GM12873 (cell line): Measurements from ENCODE around the gene GPNMB.

Experiments
- CTCF ChIP-seq: IDR thresholded peaks from 2 replicates; pipeline ENCODE4 v1.5.1; 2012; ENCODE audit warnings: low read depth, mild to moderate bottlenecking, moderate library complexity, low read length, control low read depth; ENCODE audit not compliant: insufficient read depth; ENCODE audit errors: missing control alignments

Gene GPNMB

GRCh38 chr7:23208316-23208715 lies 38.3 kb upstream of the GPNMB start:
- no peak for TF ChIP-seq CTCF

- TF ChIP-seq CTCF = no peak
Observed at GRCh38 chr7:23210506-23210905, 36.1 kb upstream of the GPNMB start.

- TF ChIP-seq CTCF = no peak
Observed at GRCh38 chr7:23211589-23211988, 35.0 kb upstream of the GPNMB start.

GRCh38 chr7:23212395-23212794 lies 34.2 kb upstream of the GPNMB start:
- TF ChIP-seq CTCF = no peak

GRCh38 chr7:23212841-23213240 lies 33.7 kb upstream of the GPNMB start:
- no peak for TF ChIP-seq CTCF

- TF ChIP-seq CTCF = no peak
Observed at GRCh38 chr7:23213755-23214154, 32.8 kb upstream of the GPNMB start.

GRCh38 chr7:23214423-23214822 lies 32.2 kb upstream of the GPNMB start:
- no peak for TF ChIP-seq CTCF

- no peak for TF ChIP-seq CTCF
Observed at GRCh38 chr7:23214938-23215337, 31.6 kb upstream of the GPNMB start.
